Measurements from ENCODE around the gene ERBB4.

The ERBB4 gene

GRCh38 chr2:212423089-212423488 lies 115.5 kb downstream of the ERBB4 start:
- Mint-ChIP-seq H3K9me3 (no peaks in the 10 kb centered on the region), H3K4me1 (no peaks in the 10 kb centered on the region), H3K4me3 (no peak overlapping the region), H3K27ac (no peak overlapping the region), H3K36me3 (no peaks in the 10 kb centered on the region)
- ATAC-seq (no peak), DNase-seq (ENCODE audit: low spot score in 2 of 2) (no peak)

GRCh38 chr2:212421556-212422334 lies 116.9 kb downstream of the ERBB4 start:
- H3K4me3 Mint-ChIP-seq, result no peak overlapping the region
- no peaks in the 10 kb centered on the region for H3K4me1 Mint-ChIP-seq
- no peak for DNase-seq (ENCODE audit: low spot score in 2 of 2)
- no peaks in the 10 kb centered on the region for H3K36me3 Mint-ChIP-seq
- no peaks in the 10 kb centered on the region for H3K9me3 Mint-ChIP-seq
- no peak for ATAC-seq
- no peak overlapping the region for H3K27ac Mint-ChIP-seq

- Mint-ChIP-seq H3K27ac (no peak overlapping the region), H3K4me1 (no peaks in the 10 kb centered on the region), H3K4me3 (no peak overlapping the region), H3K9me3 (peaks cover 3% of the 10 kb centered on the region), H3K36me3 (no peaks in the 10 kb centered on the region)
- ATAC-seq (no peak), DNase-seq (ENCODE audit: low spot score in 2 of 2) (no peak)
Observed at GRCh38 chr2:212416086-212416485, 122.5 kb downstream of the ERBB4 start.

- ATAC-seq (no peak), DNase-seq (ENCODE audit: low spot score in 2 of 2) (no peak)
- H3K9me3 Mint-ChIP-seq, result peaks cover 5% of the 10 kb centered on the region
- no peak overlapping the region for H3K4me3 Mint-ChIP-seq
- H3K36me3 Mint-ChIP-seq, result no peaks in the 10 kb centered on the region
- no peak overlapping the region for H3K27ac Mint-ChIP-seq
- no peaks in the 10 kb centered on the region for H3K4me1 Mint-ChIP-seq
Observed at GRCh38 chr2:212414767-212415211, 123.8 kb downstream of the ERBB4 start.

- Mint-ChIP-seq H3K4me3 (no peak overlapping the region), H3K4me1 (no peaks in the 10 kb centered on the region), H3K27ac (no peak overlapping the region), H3K36me3 (no peaks in the 10 kb centered on the region), H3K9me3 (peaks cover 5% of the 10 kb centered on the region)
- no peak for ATAC-seq
- no peak for DNase-seq (ENCODE audit: low spot score in 2 of 2)
Observed at GRCh38 chr2:212409560-212409959, 129.0 kb downstream of the ERBB4 start.

- DNase-seq (ENCODE audit: low spot score in 2 of 2) (no peak), ATAC-seq (no peak)
Observed at GRCh38 chr2:212408524-212408923, 130.1 kb downstream of the ERBB4 start.

GRCh38 chr2:212406716-212407115 lies 131.9 kb downstream of the ERBB4 start:
- no peak overlapping the region for H3K4me3 Mint-ChIP-seq
- H3K4me1 Mint-ChIP-seq, result no peaks in the 10 kb centered on the region
- DNase-seq (ENCODE audit: low spot score in 2 of 2) (no peak), ATAC-seq (no peak)
- H3K36me3 Mint-ChIP-seq, result no peaks in the 10 kb centered on the region
- H3K9me3 Mint-ChIP-seq, result peaks cover 5% of the 10 kb centered on the region
- H3K27ac Mint-ChIP-seq, result no peak overlapping the region

More at GRCh38 chr2:212408524-212408923, 130.1 kb downstream of the ERBB4 start:
- peaks cover 8% of the 10 kb centered on the region for H3K9me3 Mint-ChIP-seq
- no peak overlapping the region for H3K4me3 Mint-ChIP-seq
- no peaks in the 10 kb centered on the region for H3K36me3 Mint-ChIP-seq
- H3K27ac Mint-ChIP-seq, result no peak overlapping the region
- no peaks in the 10 kb centered on the region for H3K4me1 Mint-ChIP-seq

GRCh38 chr2:212402316-212402715 lies 136.3 kb downstream of the ERBB4 start:
- Mint-ChIP-seq H3K27ac (no peak overlapping the region), H3K9me3 (peaks cover 3% of the 10 kb centered on the region), H3K36me3 (no peaks in the 10 kb centered on the region), H3K4me1 (no peaks in the 10 kb centered on the region), H3K4me3 (no peak overlapping the region)
- ATAC-seq (no peak), DNase-seq (ENCODE audit: low spot score in 2 of 2) (no peak)

- Mint-ChIP-seq H3K36me3 (no peaks in the 10 kb centered on the region), H3K4me3 (no peak overlapping the region), H3K4me1 (no peaks in the 10 kb centered on the region), H3K9me3 (peaks cover 2% of the 10 kb centered on the region), H3K27ac (no peak overlapping the region)
- DNase-seq (ENCODE audit: low spot score in 2 of 2), result no peak
- ATAC-seq, result no peak
Observed at GRCh38 chr2:212398316-212398715, 140.3 kb downstream of the ERBB4 start.

- ATAC-seq (no peak), DNase-seq (ENCODE audit: low spot score in 2 of 2) (no peak)
- H3K36me3 Mint-ChIP-seq, result no peaks in the 10 kb centered on the region
- no peaks in the 10 kb centered on the region for H3K4me1 Mint-ChIP-seq
- H3K27ac Mint-ChIP-seq, result no peak overlapping the region
- H3K9me3 Mint-ChIP-seq, result peaks cover 2% of the 10 kb centered on the region
- H3K4me3 Mint-ChIP-seq, result no peak overlapping the region
Observed at GRCh38 chr2:212392544-212392943, 146.1 kb downstream of the ERBB4 start.

GRCh38 chr2:212392043-212392442 lies 146.6 kb downstream of the ERBB4 start:
- no peak overlapping the region for H3K27ac Mint-ChIP-seq
- ATAC-seq (no peak), DNase-seq (ENCODE audit: low spot score in 2 of 2) (no peak)

GRCh38 chr2:212387146-212387545 lies 151.5 kb downstream of the ERBB4 start:
- ATAC-seq, result no peak
- H3K4me1 Mint-ChIP-seq, result no peaks in the 10 kb centered on the region
- H3K27ac Mint-ChIP-seq, result no peak overlapping the region
- H3K36me3 Mint-ChIP-seq, result no peaks in the 10 kb centered on the region
- H3K4me3 Mint-ChIP-seq, result no peak overlapping the region
- DNase-seq (ENCODE audit: low spot score in 2 of 2), result no peak
- H3K9me3 Mint-ChIP-seq, result no peaks in the 10 kb centered on the region

More at GRCh38 chr2:212392043-212392442, 146.6 kb downstream of the ERBB4 start:
- no peaks in the 10 kb centered on the region for H3K36me3 Mint-ChIP-seq
- H3K4me3 Mint-ChIP-seq, result no peak overlapping the region
- no peaks in the 10 kb centered on the region for H3K9me3 Mint-ChIP-seq
- no peaks in the 10 kb centered on the region for H3K4me1 Mint-ChIP-seq

GRCh38 chr2:212385241-212385640 lies 153.4 kb downstream of the ERBB4 start:
- Mint-ChIP-seq H3K36me3 (no peaks in the 10 kb centered on the region), H3K27ac (no peak overlapping the region), H3K9me3 (no peaks in the 10 kb centered on the region), H3K4me1 (no peaks in the 10 kb centered on the region), H3K4me3 (no peak overlapping the region)
- no peak for ATAC-seq
- DNase-seq (ENCODE audit: low spot score in 2 of 2), result no peak

GRCh38 chr2:212384027-212384426 lies 154.6 kb downstream of the ERBB4 start:
- H3K4me3 Mint-ChIP-seq, result no peak overlapping the region
- H3K36me3 Mint-ChIP-seq, result no peaks in the 10 kb centered on the region
- DNase-seq (ENCODE audit: low spot score in 2 of 2) (no peak), ATAC-seq (no peak)
- no peaks in the 10 kb centered on the region for H3K9me3 Mint-ChIP-seq
- H3K27ac Mint-ChIP-seq, result no peak overlapping the region
- H3K4me1 Mint-ChIP-seq, result no peaks in the 10 kb centered on the region

GRCh38 chr2:212381428-212382102 lies 157.0 kb downstream of the ERBB4 start:
- H3K36me3 Mint-ChIP-seq, result no peaks in the 10 kb centered on the region
- DNase-seq (ENCODE audit: low spot score in 2 of 2) (no peak), ATAC-seq (no peak)
- H3K27ac Mint-ChIP-seq, result no peak overlapping the region
- H3K4me3 Mint-ChIP-seq, result no peak overlapping the region
- H3K9me3 Mint-ChIP-seq, result peaks cover 3% of the 10 kb centered on the region
- H3K4me1 Mint-ChIP-seq, result no peaks in the 10 kb centered on the region

- no peak for DNase-seq (ENCODE audit: low spot score in 2 of 2)
- no peak for ATAC-seq
- no peak overlapping the region for H3K27ac Mint-ChIP-seq
- H3K4me3 Mint-ChIP-seq, result no peak overlapping the region
- H3K4me1 Mint-ChIP-seq, result no peaks in the 10 kb centered on the region
- no peaks in the 10 kb centered on the region for H3K36me3 Mint-ChIP-seq
- peaks cover 11% of the 10 kb centered on the region for H3K9me3 Mint-ChIP-seq
Observed at GRCh38 chr2:212379103-212379502, 159.5 kb downstream of the ERBB4 start.
